Thyroid gland (tissue), 4 donors: ENCODE data around the gene DHRS4.
"Not testable (repeated sequence)": the region's sequence is repeated elsewhere in the genome, so short reads cannot be mapped to it uniquely, and the experiment has no call there.

Experiments used
- POLR2A ChIP-seq, 2 donors: fragments of 450-650 bp; IDR thresholded peaks; one replicate each; pipeline ENCODE4 v1.6.1; 2017; ENCODE audit warnings: antibody characterized with exemption in 2 of 2, mild to moderate bottlenecking in 2 of 2, moderate library complexity in 1 of 2
- TF ChIP-seq, protein P1 (sequence below), 6 experiments: fragments of 200-600 bp in 3 of 6; fragments of 450-650 bp in 3 of 6; sonication (generic) in 3 of 6; IDR thresholded peaks; one replicate each; pipeline ENCODE4 v1.5.1; 2016 to 2019; ENCODE audit warnings: antibody characterized with exemption in 6 of 6, mild to moderate bottlenecking in 2 of 6, inconsistent platforms in 1 of 6, moderate library complexity in 1 of 6

DNA sequence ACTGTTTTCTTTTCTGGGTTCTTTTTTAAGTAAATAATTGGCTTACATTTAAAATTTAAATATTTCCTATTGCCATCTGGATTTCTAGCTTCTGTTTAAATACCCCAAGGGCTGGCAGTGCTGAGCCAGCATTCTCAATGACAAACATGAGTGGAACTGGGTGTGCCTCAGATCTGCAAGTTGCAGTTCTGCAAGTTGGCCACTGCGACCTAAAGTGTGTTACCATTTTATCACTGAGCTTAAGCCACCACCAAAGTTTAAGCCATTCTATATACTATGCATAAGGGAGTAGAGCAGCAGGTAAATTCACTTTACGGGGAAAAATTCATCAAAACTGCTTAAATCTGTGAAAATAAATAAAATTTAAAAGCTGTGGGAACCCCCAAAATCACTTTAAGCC lies 23.6 kb downstream of the DHRS4 start:
- TF ChIP-seq, protein P1, sequence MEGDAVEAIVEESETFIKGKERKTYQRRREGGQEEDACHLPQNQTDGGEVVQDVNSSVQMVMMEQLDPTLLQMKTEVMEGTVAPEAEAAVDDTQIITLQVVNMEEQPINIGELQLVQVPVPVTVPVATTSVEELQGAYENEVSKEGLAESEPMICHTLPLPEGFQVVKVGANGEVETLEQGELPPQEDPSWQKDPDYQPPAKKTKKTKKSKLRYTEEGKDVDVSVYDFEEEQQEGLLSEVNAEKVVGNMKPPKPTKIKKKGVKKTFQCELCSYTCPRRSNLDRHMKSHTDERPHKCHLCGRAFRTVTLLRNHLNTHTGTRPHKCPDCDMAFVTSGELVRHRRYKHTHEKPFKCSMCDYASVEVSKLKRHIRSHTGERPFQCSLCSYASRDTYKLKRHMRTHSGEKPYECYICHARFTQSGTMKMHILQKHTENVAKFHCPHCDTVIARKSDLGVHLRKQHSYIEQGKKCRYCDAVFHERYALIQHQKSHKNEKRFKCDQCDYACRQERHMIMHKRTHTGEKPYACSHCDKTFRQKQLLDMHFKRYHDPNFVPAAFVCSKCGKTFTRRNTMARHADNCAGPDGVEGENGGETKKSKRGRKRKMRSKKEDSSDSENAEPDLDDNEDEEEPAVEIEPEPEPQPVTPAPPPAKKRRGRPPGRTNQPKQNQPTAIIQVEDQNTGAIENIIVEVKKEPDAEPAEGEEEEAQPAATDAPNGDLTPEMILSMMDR (IDR thresholded peaks at IDR 0.05): peak in 3 of 6 experiments; percentile 29 to 56 (median 38)
- TF ChIP-seq POLR2A (IDR thresholded peaks at IDR 0.05): not testable (repeated sequence)
